ENCODE measurements around the gene PPP2R2C. TPM values are rescaled to one million over a fixed set of nuclear protein-coding genes. Genes with fewer than 3 reads are reported as not detected.

The PPP2R2C gene
- total and polyA plus RNA-seq, 11 donors: 0.22 to 20.0 (median 6.8) TPM

GRCh38 chr4:6419452-6420028 lies 52.9 kb downstream of the PPP2R2C start:
- Histone ChIP-seq H3K9me3 (no peaks in the 10 kb centered on the region), H3K36me3 (no peaks in the 10 kb centered on the region), H3K4me1 (peaks cover 0 to 4% (median 0%) of the 10 kb centered on the region in 12 donors), H3K27me3 (peaks cover 0 to 20% (median 8%) of the 10 kb centered on the region in 9 donors), H3K4me3 (no peak overlapping the region), H3K27ac (no peak overlapping the region)
- WGBS, 4 donors: 31 to 42% (median 40%) methylated on average over 6 of the region's 6 CpGs
- no peak for ATAC-seq
- TF ChIP-seq POLR2A (IDR thresholded peaks at IDR 0.05) (no peak), CTCF (IDR thresholded peaks at IDR 0.05) (no peak)
- no peak for DNase-seq
- intact Hi-C loops (cut with DNase I): no loop called here

GRCh38 chr4:6418193-6418755 lies 54.1 kb downstream of the PPP2R2C start:
- Histone ChIP-seq H3K4me1 (peaks cover 0 to 4% (median 0%) of the 10 kb centered on the region in 12 donors), H3K27ac (no peak overlapping the region), H3K36me3 (no peaks in the 10 kb centered on the region), H3K4me3 (no peak overlapping the region), H3K27me3 (peaks cover 0 to 24% (median 8%) of the 10 kb centered on the region in 9 donors), H3K9me3 (no peaks in the 10 kb centered on the region)
- DNase-seq (no peak), ATAC-seq (no peak)
- WGBS, 4 donors: 85 to 91% (median 89%) methylated on average over 8 to 9 of the region's 9 CpGs
- intact Hi-C loops (cut with DNase I): no loop called here
- TF ChIP-seq CTCF (IDR thresholded peaks at IDR 0.05) (no peak), POLR2A (IDR thresholded peaks at IDR 0.05) (no peak)

GRCh38 chr4:6417516-6418050 lies 54.8 kb downstream of the PPP2R2C start:
- WGBS, 4 donors: 55 to 76% (median 69%) methylated on average over 8 to 12 of the region's 12 CpGs
- no peak overlapping the region for H3K27ac ChIP-seq
- DNase-seq (no peak), ATAC-seq (no peak)
- peaks cover 0 to 4% (median 0%) of the 10 kb centered on the region in 12 donors for H3K4me1 ChIP-seq
- H3K36me3 ChIP-seq: no peaks in the 10 kb centered on the region
- no peaks in the 10 kb centered on the region for H3K9me3 ChIP-seq
- TF ChIP-seq CTCF (IDR thresholded peaks at IDR 0.05) (no peak), POLR2A (IDR thresholded peaks at IDR 0.05) (no peak)
- no peak overlapping the region for H3K4me3 ChIP-seq
- peaks cover 0 to 25% (median 8%) of the 10 kb centered on the region in 9 donors for H3K27me3 ChIP-seq
- intact Hi-C loops (cut with DNase I): no loop called here

GRCh38 chr4:6416518-6417286 lies 55.7 kb downstream of the PPP2R2C start:
- WGBS, 4 donors: 21 to 37% (median 27%) methylated on average over 11 to 16 of the region's 16 CpGs

More at GRCh38 chr4:6416518-6417286, 55.7 kb downstream of the PPP2R2C start:
- DNase-seq (no peak), ATAC-seq (no peak)
- Histone ChIP-seq H3K4me1 (peaks cover 0 to 4% (median 0%) of the 10 kb centered on the region in 12 donors), H3K4me3 (no peak overlapping the region), H3K9me3 (no peaks in the 10 kb centered on the region), H3K36me3 (no peaks in the 10 kb centered on the region), H3K27ac (no peak overlapping the region), H3K27me3 (peaks cover 0 to 25% (median 8%) of the 10 kb centered on the region in 9 donors)
- intact Hi-C loops (cut with DNase I): no loop called here
- TF ChIP-seq POLR2A (IDR thresholded peaks at IDR 0.05) (no peak), CTCF (IDR thresholded peaks at IDR 0.05) (no peak)

All from heart left ventricle (tissue), 16 donors.